AG09319 (cell line): Measurements from ENCODE around the gene IFNL4.
"Not testable (repeated sequence)": the region's sequence is repeated elsewhere in the genome, so short reads cannot be mapped to it uniquely, and the experiment has no call there.

Source experiments
- DNase-seq: peaks from one replicate; pipeline ENCODE4 v3.0.0-alpha.2; 2010; ENCODE audit warnings: low read depth; ENCODE audit errors: extremely low read depth
- CTCF ChIP-seq: IDR thresholded peaks from 2 replicates; pipeline ENCODE4 v1.5.1; 2011; ENCODE audit warnings: low read depth, mild to moderate bottlenecking, inconsistent platforms, low read length, moderate library complexity

IFNL4 gene

DNA sequence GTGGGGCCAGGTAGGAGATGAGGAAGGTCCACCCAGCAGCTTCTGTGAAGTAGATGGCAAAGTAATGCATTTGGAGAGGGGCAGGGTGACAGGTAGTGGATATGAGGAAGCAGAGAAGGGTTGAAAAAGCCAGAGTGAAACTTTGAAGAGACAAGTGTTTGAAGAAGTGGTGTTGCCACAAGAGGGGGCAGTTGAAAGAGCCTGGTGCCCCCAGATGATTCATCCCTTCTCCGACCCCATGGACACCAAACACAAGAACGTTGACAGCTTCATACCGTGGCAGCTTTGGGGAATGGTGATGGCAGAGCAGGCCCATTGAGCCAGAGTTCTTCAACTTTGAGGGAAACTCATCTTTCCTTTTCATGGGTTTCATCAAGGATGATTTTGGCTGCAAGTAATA, 23.7 kb downstream of the IFNL4 start:
- no peak for TF ChIP-seq CTCF
- DNase-seq = no peak

DNA sequence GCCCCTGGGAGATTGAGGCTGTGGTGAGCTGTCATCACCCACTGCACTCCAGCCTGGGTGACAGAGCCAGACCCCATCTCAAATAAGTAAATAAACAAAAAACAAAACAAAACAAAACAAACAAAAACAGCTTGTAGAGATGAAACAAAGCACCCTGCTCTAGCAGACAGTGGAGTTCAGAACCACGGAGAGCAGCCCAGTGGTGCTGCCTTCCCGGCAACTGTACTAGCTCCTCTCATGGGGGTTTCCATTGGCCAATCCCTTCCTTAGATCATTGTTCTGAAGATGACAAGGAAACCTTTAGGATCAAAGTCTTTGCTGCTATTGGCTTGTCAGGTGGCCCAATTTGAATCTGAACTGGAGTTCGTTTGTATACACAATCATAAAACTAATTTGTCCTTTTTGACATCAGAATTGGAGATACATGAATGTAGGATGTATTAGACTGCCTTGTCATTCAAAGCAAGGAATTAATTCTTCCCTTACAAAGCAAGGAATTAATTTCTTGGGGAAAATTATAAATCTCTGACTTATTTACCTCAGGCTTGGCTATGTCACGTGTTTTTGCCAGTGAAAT, 24.9 kb downstream of the IFNL4 start:
- no peak for DNase-seq

GRCh38 chr19:39219108-39219507, 29.5 kb downstream of the IFNL4 start:
- not testable (repeated sequence) for DNase-seq

More for the DNA sequence above, 24.9 kb downstream of the IFNL4 start:
- no peak for TF ChIP-seq CTCF

DNA sequence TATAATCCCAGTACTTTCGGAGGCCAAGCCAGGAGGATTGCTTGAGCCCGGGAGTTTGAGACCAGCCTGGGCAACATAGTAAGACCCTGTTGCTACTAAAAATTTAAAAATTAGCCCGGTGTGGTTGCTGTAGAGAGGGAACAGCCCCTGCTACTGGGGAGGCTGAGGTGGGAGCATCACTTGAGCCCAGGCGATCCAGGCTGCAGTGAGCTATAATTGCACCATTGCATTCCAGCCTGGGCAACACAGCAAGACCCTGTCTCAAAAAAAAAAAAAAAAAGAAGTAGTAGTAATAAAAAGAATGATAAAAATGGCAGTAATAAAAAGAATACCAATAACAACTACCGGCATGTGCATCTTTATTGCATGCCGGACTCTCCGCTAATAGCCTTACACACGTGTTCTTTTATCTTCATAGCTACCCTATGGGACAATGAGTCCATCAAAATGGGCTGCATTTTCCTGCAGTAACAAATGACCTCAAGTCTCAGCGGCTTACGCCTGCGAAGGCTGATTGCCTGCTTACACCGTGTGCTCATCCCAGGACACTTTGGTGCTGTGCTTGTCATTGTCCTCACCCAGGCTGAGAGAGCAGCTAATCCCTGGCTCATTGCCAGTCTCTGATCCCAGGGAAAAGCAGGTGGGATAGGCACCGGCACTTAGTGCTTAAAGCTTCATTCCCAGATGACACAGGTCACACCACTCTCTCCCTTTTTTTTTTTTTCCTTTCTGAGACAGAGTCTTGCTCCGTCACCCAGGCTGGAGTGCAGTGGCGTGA, 30.2 kb downstream of the IFNL4 start:
- no peak for TF ChIP-seq CTCF
- DNase-seq = no peak

GRCh38 chr19:39217094-39217493, 31.6 kb downstream of the IFNL4 start:
- DNase-seq = no peak
- TF ChIP-seq CTCF = no peak

- not testable (repeated sequence) for DNase-seq
Measured at GRCh38 chr19:39215323-39215722, 33.3 kb downstream of the IFNL4 start.

GRCh38 chr19:39212375-39212742, 36.3 kb downstream of the IFNL4 start:
- peak; percentile 20 for TF ChIP-seq CTCF
- DNase-seq = no peak

DNA sequence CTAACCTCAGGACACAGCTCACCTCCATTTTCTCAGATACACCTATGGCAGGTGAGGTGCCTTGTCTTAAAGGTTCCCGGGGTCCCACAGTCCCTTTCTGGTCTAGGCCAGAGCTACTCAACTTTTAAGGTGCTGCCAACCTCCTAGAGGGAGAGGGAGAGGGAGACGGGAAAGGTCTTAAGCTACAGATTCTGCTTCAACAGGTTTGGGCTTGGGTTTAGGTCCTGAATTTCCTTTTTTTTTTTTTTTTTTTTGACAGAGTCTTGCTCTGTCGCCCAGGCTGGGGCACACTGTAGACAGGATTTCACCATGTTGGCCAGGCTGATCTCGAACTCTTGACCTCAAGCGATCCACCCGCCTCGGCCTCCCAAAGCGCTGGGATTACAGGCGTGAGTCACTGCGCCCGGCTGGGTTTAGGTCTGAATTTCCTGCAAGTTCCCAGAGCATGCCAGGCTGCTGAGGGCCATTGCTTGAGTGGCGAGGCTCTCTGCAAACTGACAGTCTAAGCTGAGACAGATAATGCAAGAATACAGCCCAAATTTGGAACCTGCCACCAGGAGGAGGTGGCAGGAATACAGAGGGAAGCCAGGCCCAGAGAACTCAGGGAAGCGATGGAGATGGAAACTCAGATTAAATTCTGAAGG, 36.8 kb downstream of the IFNL4 start:
- TF ChIP-seq CTCF = no peak
- DNase-seq = no peak
